ENCODE measurements around the gene ACTN4.

ACTN4 gene

DNA sequence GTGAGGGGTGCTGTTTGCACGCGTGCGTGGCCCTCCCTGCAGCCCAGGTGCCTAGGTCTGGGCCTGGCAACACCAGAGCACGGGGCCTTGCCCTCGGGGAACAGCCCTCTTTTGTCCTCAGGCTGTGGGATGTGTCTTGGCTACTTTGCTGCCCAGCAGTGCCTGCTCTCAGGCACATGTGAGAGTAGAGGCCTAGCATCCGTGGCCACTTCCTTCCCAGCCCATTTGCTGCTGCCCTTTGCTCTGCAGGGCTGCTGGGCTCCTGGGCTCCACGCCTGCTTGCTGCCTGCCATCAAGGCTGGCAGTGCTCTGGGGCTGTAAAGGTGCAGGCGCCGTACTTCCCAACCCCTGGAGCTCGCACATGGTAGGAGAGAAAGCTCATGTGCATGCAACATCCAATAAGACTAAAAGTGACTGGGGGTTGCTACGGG is 50.2 kb downstream of the ACTN4 start:
- DNase-seq: no peak

DNA sequence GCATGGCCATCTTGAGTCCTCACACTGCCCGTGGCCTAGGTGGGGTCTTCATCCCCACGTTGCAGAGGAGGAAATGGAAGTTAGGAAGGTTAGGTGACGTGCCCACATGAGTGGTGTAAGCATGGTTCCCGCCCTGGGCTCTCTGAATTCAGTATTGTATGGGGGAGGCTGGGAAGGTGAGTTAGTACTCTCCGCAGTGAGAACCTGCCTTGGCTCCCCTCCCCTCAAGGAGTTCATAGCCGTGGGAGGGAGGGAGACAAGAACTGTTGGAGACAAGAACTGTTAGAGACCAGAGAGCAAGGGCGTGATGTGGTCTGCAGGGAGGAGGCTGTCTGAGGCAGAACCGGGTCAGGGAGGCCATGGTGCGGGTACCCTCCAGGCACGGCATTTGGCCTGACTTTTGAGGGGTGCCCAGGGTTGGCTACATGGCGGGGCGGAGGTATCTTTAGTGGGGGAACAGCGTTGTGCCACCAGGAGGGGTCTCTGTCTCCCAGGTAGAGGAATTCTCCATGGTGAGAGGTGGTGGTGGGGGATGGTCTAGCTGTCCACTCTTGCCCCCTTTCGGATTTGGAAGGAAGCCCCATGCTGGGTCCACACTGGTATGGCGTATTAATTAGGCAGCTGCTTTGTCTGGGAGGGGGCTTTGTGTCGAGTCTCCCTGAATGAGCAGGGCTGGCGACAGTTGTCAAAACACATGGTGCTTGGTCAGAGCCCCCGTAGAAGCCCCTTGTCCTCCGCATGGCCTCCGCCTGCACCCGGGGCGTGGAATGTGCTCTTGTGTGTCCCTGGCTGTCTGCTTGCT is 51.0 kb downstream of the ACTN4 start:
- no peak for DNase-seq

DNA sequence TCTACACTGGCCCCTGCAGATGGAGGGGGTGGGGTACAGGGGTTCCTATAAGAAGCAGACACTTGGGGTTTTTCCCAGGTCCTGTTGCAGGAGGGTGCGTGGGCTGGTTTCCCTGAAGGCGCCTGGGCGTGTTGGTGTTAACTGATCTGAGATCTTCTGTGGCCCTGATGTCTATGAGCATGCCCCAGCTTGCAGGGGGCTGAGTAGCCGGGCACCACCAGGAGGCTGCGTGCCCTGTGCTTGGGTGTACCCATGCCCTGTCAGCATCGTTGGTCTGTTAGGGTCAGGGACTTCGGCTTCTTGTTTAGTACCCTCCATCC is 51.5 kb downstream of the ACTN4 start:
- no peak for DNase-seq

DNA sequence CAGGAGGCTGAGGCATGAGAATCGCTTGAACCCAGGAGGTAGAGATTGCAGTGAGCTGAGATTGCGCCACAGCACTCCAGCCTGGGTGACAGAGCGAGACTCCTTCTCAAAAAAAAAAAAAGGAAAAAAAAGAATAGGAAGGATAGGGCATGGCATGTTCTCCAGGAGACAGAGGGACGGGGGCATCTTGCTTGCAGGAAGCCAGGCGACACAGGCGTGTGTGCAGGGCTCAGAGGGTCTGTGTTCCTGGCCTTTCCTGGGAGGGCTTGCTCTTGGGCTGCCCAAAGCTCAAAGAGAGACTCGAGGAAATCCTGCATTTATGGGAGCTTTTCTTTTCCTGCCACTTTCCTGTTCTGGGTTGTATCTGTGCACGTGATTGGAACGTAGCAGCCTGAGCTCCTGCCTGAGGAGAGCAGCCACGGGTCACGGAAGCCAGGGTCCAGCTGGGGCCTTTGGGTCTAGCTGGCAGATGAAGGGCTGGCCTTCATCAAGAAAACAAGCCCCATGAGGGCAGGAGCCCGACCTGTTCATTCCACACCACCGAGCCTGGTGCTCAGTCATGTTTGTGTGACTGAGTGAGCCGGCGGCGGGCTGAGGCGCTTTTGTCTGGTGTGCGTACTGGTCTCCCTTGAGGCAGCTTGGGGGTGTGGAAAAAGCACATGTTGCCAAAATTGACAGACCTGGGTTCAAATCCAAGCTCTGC is 52.3 kb downstream of the ACTN4 start:
- no peak for DNase-seq

DNA sequence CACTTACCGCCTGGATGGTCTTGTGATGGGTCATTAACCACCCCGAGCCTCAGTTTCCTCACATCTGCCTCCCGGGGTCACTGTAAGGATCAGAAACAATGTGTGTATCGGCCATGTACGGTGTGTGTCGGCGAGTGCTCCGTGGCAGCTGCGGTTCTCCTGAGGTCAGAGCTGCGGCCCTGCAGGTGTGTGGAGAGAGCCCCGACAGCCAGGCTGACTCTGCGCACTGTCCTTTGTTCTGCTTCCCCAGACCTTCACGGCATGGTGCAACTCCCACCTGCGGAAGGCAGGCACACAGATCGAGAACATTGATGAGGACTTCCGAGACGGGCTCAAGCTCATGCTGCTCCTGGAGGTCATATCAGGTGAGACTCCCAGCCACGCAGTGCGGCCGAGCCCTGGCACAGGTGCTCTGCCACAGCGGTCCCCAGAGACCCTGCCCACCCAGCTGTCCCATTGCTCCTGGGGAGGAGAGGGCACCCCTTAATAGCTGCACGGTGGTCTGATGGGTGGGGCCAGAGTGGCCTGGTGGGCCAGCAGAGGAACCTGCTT is 53.0 kb downstream of the ACTN4 start:
- no peak for DNase-seq

DNA sequence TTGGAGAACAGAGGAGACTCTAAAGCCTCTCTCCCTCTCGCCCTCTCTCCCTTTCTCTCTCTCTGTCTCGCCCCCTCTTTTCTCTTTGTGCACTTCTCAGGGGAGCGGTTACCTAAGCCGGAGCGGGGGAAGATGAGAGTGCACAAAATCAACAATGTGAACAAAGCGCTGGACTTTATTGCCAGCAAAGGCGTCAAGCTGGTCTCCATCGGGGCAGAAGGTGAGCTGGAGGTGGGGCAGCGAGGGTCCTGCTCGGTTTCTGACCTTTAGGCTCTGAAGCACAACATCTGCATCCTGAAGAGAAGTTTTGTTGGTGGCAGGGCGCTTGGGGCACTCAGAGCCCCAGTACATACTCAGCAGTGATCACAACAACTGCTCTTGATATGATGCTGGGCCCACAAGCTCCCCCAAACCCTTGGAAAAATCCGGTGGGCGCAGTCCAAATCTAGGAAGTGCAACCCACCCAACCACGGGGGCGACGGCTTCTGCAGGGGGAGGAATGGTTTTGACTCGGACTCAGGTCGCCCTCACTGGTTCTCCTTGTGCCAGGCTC is 53.5 kb downstream of the ACTN4 start:
- no peak for DNase-seq

DNA sequence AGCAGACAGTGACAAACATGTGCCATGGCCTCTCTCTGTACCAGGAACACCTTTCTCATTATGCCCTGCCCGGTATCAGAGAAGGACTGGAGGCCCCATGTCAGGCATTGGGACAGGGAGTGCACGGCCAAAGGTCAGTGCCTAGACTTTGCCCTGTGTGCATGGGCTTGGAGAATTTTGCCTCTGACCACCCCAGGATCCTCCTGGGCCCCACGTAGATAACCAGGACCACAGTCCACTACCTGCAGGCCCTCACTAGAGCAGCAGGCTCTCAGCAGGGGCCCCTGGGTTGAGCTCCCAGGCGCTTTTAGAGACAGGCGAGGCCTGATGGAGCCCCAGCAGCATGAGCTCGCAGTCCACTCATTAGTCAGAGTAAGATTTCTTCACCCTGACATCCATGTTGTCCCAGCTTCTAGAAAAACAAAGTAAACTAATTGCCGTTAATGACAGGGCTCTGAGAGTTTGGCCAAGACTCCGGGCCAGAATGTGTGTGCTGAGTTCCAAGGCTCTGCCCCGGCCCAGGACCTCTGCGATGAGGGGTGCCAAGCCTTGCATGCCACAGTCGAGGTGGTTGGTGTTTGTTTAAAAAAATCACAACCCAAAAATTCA is 54.1 kb downstream of the ACTN4 start:
- DNase-seq: no peak

DNA sequence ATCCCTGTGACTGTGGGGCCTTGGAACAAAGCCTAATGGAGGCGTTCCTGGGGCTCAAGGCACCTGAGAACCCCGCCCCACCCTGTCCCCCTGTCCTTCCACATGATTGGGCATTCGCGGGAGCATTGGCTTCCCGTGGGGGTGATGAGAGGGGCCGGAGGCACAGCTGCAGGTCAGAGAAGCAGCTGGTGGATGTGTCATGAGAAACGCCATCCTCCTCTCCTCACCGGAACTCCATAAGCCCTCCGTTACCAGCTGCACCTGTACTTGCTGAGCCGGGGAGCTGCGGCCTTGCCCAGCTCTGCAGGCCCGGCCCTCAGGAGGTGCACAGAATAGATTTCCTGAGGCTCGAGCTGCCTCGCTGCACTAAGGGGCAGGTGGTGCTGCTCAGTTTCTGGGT is 54.8 kb downstream of the ACTN4 start:
- DNase-seq: no peak

DNA sequence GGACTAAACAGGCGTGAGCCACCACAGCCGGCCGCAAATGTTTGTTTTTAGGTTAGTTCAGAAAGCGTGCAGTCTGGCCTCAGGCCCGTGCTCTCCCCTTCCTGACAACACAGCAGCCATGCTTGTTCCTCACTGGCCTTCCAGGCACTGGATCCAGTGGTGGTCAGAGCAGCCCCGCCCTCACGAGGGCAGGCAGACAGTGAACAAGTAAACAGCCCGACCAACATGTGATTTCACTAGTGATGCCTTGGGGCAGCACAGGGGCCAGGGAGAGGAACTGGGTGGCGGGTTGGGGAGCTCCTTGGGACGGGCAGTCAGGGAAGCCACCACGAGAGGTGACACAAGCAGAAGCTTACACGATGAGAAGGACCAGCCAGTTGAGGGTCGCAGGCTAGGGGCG is 56.1 kb downstream of the ACTN4 start:
- no peak for DNase-seq

DNA sequence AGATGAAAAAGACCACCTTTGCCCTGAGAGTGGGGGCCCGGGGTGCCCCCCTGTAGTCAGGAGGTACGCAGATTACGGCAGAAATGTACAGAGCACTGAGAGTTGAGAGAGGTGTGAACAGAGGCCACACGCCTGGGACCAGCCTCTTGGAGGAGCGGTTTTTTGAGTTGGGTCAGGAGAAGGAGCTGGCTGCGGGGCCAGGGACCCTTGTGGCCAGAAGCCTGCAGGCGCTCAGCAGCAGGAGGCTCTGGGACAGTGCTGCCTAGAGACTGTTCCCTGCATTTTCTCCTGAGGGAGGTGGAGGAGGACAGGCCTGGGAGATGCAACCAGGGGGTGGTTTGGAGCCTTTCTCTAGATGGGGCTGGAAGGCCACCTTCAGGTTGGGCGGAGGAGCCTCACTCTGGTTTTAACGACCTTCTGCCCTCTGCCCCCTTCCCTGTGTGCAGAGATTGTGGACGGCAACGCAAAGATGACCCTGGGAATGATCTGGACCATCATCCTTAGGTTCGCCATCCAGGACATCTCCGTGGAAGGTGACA is 57.1 kb downstream of the ACTN4 start:
- no peak for DNase-seq

DNA sequence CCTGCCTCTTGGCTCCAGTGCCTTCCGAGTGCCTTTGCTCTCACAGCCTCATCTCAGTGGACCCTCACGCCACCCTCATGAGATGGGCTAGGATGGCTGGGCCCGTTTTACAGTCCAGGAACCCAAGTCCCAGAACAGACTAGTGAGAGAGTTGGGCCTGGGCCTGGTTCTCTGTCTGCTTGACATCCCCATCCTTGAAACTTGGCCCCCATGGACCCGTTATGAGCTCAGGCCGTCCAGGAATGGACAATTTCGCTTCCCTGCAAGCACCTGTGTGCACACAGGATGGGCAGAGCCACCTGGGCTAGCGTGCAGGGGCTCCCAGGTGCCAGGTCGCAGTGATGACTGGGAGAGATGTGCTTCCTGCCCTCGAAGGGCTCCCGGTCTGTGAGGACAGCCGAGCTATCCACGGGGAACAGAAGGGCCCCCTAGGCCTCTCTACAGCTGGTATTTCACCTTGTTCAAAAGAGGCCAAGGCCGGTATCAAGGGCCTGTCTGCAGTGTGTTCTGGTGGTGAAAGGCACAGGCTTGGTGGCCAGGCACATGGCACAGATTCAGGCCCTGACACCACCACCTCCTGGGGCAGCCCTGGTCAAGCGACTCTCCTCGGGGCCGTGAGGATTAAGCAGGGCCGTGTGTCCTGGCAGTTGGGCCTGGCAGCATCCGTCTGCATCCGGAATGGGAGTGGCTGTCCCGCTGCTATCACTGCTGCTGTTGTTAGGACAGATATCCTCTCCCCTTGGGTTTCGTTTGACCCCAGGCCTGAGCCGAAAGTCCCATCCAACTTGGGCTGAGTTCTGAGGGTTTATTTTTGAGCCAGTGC is 58.0 kb downstream of the ACTN4 start:
- no peak for DNase-seq

DNA sequence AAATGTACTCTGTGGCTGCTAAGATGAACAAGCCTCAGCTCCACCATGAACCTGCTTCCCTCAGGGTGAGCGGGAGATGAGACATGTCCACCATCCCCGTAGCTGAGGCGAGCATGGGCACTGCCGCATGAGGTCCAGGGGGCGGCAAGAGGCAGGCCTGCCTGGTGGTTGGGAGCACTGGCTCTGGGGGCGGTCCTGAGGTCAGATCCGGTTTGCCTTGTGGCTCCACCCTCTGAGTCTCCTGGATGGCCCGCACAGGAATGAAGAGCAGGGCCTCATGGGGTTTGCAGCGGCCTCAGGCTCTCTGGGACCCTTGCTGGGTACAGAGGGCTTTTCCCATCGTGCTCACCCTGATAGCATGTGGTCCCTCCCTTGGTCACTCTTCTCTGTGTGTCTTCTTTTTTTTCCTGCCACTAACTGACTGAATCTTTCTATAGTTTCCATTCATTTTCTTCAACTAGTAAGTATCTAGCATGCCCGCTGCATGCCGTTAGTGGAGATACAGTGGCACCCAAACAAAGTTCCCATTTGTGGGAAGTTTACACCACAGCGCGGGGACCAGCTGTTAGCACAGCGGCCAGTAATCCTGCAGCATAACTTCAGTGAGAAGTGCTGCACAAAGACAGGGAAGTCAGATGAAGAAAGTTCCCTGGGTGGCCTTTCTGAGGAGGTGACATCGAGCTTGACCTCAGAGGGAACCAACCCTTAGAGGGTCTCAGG is 59.5 kb downstream of the ACTN4 start:
- DNase-seq: no peak

DNA sequence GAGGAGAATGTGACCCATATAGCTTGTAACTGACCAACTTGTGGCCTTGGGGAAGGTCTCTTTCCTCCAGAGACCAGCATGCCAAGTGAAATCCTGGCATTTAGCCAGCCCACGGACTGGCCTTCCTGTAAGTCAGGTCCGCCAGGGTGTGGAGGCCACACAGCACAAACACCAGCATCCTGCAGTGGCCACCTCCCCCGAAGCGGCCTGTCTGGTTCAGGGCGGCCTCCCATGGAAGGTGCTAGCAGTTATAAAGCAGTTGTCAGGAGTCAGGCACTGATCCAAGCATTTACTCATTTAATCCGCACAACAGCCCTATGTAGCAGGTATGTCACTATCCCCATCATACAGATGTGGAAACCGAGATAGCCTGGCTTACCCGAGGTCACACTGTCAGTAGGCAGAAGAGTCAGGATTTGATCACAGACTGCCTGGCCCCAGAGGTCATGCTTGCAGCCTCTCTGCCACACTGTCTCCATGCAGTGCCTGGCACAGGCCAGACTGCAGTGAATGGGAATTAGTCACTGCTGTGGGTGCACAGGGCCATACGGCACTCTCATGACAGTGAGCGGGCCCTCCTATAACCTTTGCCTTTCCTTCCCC is 60.2 kb downstream of the ACTN4 start:
- DNase-seq: no peak

DNA sequence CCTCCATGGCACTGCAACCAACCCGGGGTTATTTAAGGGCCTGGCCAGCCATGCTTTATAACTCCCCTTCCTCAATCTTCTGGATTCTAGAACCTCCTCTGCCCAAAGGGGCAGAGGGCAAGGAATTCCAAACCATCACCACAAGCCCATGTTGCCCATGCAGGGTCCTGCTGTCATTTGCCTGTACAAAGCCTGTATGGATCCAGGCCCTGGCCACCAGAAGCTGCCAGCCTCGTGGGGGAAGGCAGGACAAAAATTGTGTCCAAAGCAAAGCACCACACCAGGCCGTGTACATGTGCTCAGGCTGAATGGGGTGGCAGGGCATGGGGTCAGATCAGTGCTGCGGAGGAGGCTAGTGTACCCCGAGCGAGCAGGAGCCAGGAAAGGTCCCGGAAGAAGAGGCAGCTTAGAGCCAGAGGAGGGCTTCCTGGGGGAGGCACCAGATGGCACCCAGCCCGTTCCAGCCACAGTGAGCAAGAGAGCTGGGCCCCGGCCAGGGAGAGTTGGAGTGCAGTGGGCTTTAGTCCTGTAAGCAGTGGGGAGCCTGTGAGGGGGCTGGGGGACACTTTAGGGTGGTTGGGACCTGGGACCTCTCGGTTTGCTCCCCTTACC is 61.1 kb downstream of the ACTN4 start:
- DNase-seq: no peak

DNA sequence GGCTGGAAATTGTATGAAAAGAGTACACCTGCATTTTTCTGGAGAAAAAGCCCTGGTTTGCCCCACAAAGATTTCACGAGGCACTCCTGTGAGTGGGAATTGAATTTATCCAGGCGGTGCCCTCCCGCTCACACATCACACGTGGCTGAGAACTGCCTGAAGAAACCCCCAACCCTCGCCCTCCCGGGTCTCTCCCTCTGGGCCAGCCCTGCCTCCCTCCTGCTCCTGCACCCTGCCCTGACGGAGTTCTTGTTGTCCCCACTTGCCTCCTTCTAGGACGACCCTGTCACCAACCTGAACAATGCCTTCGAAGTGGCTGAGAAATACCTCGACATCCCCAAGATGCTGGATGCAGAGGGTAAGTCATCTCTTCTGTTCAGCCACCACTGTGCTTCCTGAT is 61.7 kb downstream of the ACTN4 start:
- no peak for DNase-seq

DNA sequence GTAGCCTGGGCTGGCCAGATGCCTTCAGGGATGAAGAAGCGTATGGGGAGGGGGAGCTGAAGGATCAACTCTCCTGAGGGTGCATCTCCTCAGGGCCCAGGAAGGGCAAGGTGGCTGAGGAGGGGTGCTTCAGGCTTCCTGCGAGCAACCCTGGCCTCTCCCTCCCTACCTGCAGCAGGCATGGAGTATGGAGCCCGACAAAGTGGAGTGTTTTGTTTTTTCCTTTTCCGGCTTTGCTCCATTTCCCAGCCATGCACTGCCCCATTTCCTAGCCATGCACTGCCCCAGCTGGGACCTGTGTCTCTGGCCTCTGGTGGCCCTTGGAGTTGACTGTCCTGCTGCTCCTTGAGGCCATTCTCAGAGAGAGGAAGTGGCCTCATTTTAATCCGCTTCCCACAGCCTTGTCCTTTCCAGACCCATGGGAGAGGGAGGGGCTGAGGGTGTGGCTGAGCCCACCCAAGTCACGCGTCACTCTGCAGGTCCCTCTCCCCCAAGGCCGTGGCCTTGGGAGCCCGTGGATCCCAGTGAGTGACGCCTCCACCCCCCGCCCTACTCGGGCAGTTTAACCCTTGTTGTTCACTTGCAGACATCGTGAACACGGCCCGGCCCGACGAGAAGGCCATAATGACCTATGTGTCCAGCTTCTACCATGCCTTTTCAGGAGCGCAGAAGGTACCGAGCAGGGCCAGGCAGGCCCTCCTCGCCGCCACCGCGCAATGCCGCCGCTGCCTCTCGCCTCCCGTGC is 62.4 kb downstream of the ACTN4 start:
- no peak for DNase-seq

DNA sequence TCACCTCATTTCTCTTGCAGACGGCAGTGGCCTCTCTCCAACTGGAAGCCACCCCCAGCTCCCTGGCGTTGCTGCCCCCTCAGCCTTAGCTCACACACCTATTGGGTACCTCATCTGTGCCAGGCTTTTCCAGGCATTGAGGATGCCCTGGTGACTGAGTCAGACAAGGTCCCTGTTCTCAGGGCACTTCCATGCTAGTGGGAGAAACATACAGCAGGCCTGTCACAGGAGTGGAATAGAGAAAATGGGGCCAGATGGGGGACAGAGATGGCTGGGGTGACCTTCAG is 62.9 kb downstream of the ACTN4 start:
- DNase-seq: no peak

DNA sequence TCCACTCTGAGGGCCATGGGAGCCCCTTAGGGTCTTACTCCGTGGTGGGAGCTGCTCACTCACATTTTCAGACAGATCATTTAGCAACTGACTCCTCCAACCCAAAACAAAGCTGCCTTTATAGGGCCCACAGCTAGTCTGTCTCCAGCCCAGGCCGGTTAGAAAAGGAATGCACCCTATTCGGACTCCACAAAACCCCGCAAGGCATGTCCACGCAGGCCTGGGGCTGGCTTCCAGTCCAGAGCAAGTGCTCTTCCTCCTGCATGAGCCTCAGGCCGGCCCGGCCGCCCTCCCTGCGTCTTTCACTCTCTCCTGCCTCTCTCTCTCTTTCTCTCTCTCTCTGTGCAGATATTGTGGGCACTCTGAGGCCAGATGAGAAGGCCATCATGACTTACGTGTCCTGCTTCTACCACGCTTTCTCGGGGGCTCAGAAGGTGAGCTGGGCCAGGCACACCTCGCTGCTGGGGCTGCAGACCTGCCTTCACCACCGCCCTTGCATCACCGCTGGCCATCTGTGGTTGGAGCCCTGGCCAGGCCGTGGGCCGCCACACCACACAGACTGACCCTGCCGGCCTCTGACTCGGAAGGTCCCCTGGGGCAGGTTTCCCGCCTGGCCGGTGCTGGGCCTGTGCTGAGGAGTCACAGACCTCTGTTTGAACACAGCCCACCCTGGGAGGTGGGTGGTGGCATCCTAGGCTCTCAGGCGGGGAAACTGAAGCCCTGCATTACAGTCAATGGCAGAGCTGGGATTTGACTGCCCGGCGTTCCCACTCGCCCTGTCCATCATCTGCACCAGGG is 63.7 kb downstream of the ACTN4 start:
- DNase-seq: no peak

DNA sequence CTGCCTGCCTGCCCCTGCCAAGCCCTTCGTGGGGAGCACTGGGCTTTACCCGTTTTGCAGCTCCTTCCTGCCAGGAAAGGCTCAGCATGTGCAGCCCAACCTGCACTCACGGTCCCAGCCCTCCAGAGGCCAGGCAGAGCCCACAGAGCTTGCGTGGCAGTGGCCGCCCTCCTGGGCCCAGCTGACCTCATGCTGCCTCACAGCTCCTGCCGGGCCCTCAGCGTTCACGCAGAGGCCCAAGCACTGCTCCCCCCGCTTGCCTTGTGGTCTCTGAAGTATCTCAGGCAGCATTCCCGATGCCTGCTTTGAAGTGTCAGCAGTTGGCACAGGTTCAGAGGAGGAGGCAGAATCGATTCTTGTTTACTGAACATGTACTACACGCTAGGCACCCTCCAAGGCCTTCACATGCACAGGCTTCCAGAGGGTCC is 64.3 kb downstream of the ACTN4 start:
- DNase-seq: no peak

All from NK-92 treated with Interleukin-12 subunit alpha and Interleukin-12 subunit beta, amount 100 ng/mL, for 24 hours (cell line).